Stimulated activated naive CD4-positive, alpha-beta T cell (primary cell): ENCODE measurements around the gene ASAP3.
"Not testable (repeated sequence)": the region's sequence is repeated elsewhere in the genome, so short reads cannot be mapped to it uniquely, and the experiment has no call there.

Experiments used
- DNase-seq, 6 experiments: peaks; one replicate each; lab custom pipeline; 2025; lab: John Stamatoyannopoulos, UW

ASAP3 gene

DNA sequence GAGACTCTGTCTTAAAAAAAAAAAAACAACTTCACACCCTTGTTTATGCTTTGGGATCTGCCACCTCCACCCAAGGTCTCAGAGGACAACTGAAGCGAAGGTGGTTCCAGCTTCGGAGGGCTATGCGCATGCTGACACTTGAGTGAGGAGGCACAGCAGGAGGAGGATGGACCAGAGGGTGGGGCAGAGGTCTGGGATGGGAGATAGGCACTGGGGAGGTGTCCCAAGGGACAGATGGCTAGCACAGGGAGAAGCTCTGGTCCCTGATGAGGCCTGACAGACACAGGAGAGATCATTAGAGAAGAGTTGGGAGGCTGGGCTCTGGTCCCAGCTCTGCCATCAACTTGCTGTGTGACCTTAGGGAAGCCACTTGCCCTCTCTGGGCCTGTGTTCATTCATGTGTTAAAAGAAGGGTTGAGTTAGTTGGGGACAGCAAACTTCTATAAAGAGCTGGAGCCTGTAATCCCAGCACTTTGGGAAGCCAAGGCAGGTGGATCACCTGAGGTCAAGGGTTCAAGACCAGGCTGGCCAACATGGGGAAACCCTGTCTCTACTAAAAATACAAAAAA lies 30.2 kb upstream of the ASAP3 start:
- no peak for DNase-seq

- DNase-seq = no peak
Measured at GRCh38 chr1:23509896-23510295, 25.9 kb upstream of the ASAP3 start.

GRCh38 chr1:23506376-23507107 lies 22.6 kb upstream of the ASAP3 start:
- DNase-seq = no peak

DNA sequence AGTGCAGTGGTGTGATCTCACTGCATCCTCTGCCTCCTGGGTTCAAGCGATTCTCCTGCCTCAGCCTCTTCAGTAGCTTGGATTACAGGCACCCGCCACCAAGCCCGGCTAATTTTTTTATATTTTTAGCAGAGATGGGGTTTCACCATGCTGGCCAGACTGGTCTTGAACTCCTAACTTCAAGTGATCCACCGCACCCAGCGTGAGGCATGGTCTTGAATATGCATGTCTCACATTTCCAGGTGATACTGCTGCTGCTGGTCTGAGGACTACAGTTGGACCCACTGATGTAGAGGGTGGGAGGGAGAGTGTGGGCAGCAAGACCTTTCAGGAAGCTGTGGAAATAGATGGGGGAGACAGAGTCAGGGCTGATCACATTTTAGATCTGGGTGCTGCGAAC lies 21.9 kb upstream of the ASAP3 start:
- no peak for DNase-seq

DNA sequence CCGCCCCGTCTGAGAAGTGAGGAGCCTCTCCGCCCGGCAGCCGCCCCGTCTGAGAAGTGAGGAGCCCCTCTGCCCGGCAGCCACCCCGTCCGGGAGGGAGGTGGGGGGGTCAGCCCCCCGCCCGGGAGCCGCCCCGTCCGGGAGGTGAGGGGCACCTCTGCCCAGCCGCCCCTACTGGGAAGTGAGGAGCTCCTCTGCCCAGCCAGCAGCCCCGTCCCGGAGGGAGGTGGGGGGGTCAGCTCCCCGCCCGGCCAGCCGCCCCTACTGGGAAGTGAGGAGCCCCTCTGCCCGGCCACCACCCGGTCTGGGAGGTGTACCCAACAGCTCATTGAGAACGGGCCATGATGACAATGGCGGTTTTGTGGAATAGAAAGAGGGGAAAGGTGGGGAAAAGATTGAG lies 20.2 kb upstream of the ASAP3 start:
- not testable (repeated sequence) for DNase-seq

GRCh38 chr1:23502951-23503350 lies 19.0 kb upstream of the ASAP3 start:
- DNase-seq = no peak

DNA sequence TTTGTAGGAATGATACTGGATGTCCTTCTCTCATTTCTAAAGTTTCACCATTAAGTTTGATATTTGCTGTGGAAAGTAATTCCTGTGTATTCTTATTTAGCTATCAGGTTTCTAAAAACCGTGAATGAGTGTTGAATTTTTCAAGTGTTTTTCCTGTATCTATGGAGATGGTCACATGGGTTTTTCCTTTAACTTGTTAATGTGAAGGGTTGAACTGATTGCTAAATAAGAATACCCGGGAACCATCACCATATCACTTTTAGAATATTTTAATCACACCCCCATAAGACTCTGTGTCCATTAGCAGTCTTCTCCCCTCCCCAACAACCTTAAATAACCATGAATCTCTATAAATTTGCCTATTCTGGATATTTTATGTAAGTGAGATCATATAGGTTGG lies 16.5 kb upstream of the ASAP3 start:
- DNase-seq = no peak

DNA sequence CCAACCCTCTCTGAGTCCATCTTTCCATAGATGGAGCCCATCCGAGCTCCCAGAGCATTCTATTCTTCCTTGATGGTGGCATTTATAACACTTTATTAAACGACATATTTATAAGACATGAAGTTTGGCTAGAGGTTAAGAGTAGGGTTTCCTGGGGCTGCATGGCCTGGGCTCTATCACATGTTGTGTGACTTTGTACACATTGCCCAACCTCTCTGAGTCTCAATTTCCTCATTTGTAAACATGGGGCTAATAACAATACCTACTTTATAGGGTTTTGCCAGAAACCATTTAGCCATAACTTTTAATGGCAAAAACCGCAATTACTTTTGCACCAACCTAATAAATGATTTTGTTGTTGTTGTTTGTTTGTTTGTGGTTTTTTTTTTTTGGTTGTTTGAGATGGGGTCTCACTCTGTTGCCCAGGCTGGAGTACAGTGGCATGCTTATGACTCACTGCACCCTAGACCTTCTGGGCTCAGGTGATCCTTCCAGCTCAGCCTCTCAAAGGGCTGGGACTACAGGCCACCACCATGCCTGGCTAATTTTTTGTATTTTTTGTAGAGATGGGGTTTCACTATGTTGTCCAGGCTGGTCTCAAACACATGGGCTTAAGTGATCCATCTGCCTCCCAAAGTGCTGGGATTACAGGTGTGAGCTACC lies 13.9 kb upstream of the ASAP3 start:
- DNase-seq = no peak

DNA sequence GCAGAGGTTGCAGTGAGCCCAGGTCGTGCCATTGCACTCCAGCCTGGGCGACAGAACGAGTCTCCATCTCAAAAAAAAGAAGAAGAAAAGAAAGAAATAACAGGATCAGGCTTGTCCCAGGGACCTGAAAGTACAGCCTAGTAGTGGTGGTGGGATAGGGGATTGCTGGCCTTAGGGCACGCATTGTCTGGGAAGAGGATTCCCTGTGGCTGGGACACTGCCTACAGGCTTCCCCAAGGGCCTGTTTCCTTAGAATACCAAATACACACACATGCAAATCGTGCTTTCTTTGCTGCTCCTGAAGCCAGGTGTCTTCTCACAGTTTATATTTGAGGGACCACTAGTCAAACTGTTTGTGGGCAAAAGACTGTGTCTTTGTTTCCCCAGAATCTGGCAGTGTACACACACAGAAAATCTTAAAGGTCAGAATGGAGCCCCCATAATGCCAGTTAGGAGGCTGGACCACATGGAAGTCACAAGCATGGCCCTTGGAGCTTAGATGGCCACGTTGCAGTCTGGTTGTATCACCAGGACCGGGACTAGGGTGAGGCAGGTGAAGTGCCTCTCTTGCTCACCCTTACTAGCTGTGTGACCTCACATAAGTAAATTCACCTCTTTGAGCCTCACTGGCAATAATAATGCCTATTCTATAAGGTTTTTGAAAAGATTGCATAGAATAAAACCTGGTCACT lies 12.7 kb upstream of the ASAP3 start:
- no peak for DNase-seq

DNA sequence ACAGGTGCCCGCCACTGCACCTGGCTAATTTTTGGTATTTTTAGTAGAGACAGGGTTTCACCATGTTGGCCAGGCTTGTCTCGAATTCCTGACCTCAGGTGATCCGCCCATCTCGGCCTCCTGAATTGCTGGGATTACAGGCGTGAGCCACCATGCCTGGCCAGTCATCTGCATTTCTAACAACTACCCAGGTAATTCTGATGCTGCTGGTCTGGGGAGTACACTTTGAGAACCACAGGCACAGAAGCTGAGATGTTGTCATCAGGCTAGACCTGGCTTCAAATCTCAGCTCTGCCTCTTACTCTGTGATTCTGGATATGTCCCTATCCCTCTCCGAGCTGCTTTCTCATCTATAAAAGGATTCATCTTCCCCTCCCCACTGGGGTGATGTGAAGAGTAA lies 10.9 kb upstream of the ASAP3 start:
- not testable (repeated sequence) for DNase-seq

- DNase-seq = not testable (repeated sequence)
Measured at GRCh38 chr1:23492776-23493175, 8.8 kb upstream of the ASAP3 start.

- no peak for DNase-seq
Measured at GRCh38 chr1:23492132-23492720, 8.2 kb upstream of the ASAP3 start.

DNA sequence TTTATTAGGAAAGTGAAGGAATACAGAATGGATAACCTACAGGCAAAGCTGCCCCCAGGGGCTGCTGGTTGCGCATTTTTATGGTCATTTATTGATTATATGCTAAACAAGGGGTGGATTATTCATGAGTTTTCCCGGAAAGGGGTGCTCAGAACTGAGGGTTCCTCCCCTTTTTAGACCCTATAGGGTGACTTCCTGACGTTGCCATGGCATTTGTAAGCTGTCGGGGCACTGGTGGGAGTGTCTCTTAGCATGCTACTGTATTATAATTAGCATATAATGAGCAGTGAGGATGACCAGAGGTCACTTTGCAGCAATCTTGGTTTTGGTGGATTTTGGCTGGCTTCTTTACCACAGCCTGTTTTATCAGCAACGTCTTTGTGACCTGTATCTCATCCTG lies 5.9 kb upstream of the ASAP3 start:
- DNase-seq = no peak

DNA sequence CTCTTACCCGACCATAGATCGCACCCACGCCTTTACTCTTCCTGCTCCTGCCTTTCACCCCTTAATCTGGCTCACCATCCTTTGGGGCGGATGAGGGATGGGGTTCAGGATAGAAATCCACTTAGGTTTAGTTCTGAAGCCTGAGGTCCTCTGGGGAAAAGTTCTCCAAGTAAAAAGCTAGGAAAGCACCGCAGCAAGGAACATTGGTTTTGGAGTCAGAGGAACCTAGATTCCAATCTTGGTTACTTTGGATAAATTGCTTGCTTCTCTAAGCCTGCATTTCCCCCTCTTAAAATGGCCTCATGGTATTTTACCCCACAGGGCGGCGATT lies 988 bp upstream of the ASAP3 start:
- DNase-seq = no peak

DNA sequence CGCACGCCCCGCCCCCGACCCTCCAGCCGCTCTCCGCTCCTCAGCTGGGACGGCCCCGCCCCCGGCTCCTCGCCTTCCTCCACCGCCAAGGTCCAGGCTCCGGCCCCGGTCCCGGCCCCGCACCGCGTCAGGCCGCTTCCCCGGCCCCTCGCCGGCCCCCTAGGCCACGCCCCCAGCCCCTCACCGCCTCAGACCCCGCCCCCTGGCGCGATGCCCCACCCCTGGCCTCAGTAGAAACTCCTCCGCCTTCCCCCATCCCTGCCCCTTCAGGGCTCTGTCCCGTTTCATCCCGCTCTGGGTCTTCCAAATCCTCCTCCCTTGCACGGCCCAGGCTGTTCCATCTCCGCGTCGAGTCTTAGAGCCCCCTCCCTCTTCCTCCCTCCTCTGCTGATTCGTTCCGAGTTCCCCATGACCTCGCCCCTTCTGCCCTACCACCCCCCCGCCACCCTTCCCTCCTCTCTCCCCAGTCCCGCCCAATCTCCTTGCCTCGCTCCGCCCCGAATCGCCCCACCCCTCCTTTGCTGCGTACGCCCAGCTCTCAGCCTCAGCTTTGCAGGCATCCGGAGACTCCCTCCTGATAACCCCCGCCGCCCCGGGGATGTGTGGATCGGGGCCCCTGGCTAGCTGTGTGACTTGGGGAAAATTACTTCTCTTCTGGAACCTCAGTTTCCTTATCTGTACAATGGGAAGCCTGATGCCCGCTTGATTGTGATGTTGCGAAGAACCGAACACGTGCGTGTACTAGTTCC lies 448 bp upstream of the ASAP3 start:
- DNase-seq = peak; percentile 87 to 95 (median 92)

DNA sequence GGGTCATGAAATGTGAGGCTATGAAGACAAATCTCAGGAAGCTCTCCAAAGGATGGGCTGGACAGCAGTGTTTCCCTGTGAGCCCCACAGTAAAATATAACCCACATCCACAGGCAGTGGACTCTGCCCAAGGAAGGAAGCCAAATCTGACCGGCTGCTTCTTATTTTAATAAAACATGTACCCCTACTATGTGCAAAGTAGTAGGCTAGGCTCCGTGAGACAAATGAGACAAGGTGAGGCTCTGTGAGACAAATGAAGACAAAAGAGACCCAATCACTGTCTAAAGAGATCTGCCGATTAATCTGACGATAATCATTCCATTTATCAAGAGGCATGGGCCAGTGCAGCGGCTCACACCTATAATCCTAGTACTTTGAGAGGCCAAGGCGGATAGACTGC lies 2.1 kb downstream of the ASAP3 start:
- no peak for DNase-seq

DNA sequence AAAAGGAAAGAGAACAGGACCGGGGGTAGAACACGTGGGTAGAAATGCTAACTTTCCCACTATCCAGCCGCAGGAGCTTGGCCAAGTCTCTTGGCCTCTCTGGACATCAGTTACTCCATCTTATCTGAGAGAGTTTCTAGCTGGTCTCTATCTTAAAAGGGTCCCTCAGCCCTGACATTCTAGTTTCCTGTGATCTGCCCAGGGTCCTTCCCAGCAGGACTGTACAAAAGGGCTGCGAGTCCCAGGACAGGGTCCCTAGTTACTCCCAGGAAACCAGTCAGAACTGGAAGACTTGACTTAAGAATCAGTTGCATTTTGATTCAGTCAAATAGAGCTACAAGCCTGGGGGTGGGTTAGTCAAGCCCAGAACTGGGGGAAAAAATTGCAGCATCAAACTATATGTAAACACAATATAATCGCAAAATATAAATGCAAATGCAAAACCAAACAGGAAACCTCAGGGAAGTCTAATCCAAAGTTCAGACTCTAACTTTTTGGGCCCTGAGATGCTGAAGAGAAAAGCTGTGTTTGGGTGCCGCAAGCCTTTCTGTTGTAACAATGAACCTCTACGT lies 2.9 kb downstream of the ASAP3 start:
- DNase-seq = no peak

- no peak for DNase-seq
Measured at GRCh38 chr1:23480187-23481025, 3.6 kb downstream of the ASAP3 start.

DNA sequence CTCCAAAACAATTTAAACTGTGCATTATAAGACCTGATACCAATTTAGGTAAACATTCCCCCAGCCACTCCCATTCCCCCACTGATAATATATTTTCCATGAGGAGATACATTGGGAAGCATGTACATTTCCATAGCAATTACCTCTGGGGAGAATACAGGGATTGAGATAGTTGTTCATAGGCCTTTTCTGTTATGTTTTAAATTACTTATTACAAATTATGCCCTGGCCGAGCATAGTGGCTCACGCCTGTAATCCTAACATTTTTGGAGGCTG lies 4.4 kb downstream of the ASAP3 start:
- DNase-seq = no peak

GRCh38 chr1:23478896-23479665 lies 4.9 kb downstream of the ASAP3 start:
- no peak for DNase-seq
